GM23338 (cell line): ENCODE measurements around the gene CSTPP1. TPM values are rescaled to one million over a fixed set of nuclear protein-coding genes. Genes with fewer than 3 reads are reported as not detected.

Experiments used
- ATAC-seq: fragments of 200-7000 bp; cut with Tn5 transposase; 3 replicates; pipeline ENCODE4 v1.9.1; 2020
- DNase-seq: peaks from one replicate; pipeline ENCODE4 v3.0.0-alpha.2; 2015; ENCODE audit warnings: low spot score
- H2AFZ ChIP-seq: fragments of 200-600 bp; sonication (generic); 2 replicates; pipeline ENCODE4 v1.8.0; 2016; ENCODE audit warnings: antibody characterized with exemption, mild to moderate bottlenecking, moderate library complexity
- H3F3A ChIP-seq: fragments of 200-600 bp; sonication (generic); replicated peaks from 2 replicates; pipeline ENCODE4 v1.8.0; 2017; ENCODE audit warnings: antibody characterized with exemption, mixed run types, low read depth
- H3K27ac ChIP-seq: fragments of 200-600 bp; sonication (generic); 2 replicates; pipeline ENCODE4 v1.6.1; 2016; ENCODE audit warnings: low read depth
- H3K27me3 ChIP-seq: fragments of 200-600 bp; sonication (generic); 2 replicates; pipeline ENCODE4 v1.8.0; 2016; ENCODE audit warnings: mild to moderate bottlenecking, mixed run types, moderate library complexity; ENCODE audit not compliant: insufficient read depth
- H3K36me3 ChIP-seq: fragments of 200-600 bp; sonication (generic); 2 replicates; pipeline ENCODE4 v1.8.0; 2016; ENCODE audit warnings: mild to moderate bottlenecking; ENCODE audit not compliant: insufficient read depth
- H3K4me1 ChIP-seq: fragments of 200-600 bp; sonication (generic); 2 replicates; pipeline ENCODE4 v1.8.0; 2016; ENCODE audit warnings: mild to moderate bottlenecking, moderate library complexity; ENCODE audit not compliant: insufficient read depth
- H3K4me2 ChIP-seq: fragments of 200-600 bp; sonication (generic); 2 replicates; pipeline ENCODE4 v1.7.1; 2017; ENCODE audit warnings: mixed run types
- H3K4me3 ChIP-seq: fragments of 200-600 bp; sonication (generic); 2 replicates; pipeline ENCODE4 v1.6.1; 2016; ENCODE audit warnings: mixed run types
- H3K79me2 ChIP-seq: fragments of 200-600 bp; sonication (generic); replicated peaks from 2 replicates; pipeline ENCODE4 v1.8.0; 2017; ENCODE audit warnings: mild to moderate bottlenecking; ENCODE audit not compliant: insufficient read depth
- H3K9me2 ChIP-seq: fragments of 200-600 bp; sonication (generic); 2 replicates; pipeline ENCODE4 v1.8.0; 2017; ENCODE audit not compliant: insufficient read depth
- H4K20me1 ChIP-seq: fragments of 200-600 bp; sonication (generic); replicated peaks from 2 replicates; pipeline ENCODE4 v1.8.0; 2017; ENCODE audit warnings: mild to moderate bottlenecking; ENCODE audit not compliant: insufficient read depth
- H3K27ac Mint-ChIP-seq: 2 replicates; pipeline ENCODE4 v1.8.0; 2020; ENCODE audit warnings: inconsistent platforms, mild to moderate bottlenecking, moderate library complexity, mixed read lengths
- H3K27me3 Mint-ChIP-seq: 3 replicates; pipeline ENCODE4 v1.8.0; 2022; ENCODE audit warnings: low read depth, mild to moderate bottlenecking, moderate library complexity, mixed read lengths, inconsistent platforms; ENCODE audit not compliant: insufficient read depth, poor library complexity
- H3K36me3 Mint-ChIP-seq: 3 replicates; pipeline ENCODE4 v1.8.0; 2021; ENCODE audit warnings: low read depth, mild to moderate bottlenecking, inconsistent platforms, moderate library complexity, mixed read lengths
- H3K4me1 Mint-ChIP-seq: 3 replicates; pipeline ENCODE4 v1.8.0; 2020; ENCODE audit warnings: mild to moderate bottlenecking, inconsistent platforms, mixed read lengths
- H3K4me3 Mint-ChIP-seq: 3 replicates; pipeline ENCODE4 v1.8.0; 2021; ENCODE audit warnings: moderate library complexity, mild to moderate bottlenecking, inconsistent platforms, mixed read lengths
- H3K9me3 Mint-ChIP-seq: 3 replicates; pipeline ENCODE4 v1.8.0; 2020; ENCODE audit warnings: moderate library complexity, mild to moderate bottlenecking, inconsistent platforms, mixed read lengths
- CREB1 ChIP-seq: fragments of 250-450 bp; sonication (Bioruptor Pico); IDR thresholded peaks from 2 replicates; pipeline ENCODE4 v1.5.0; 2020; ENCODE audit warnings: low read depth, mild to moderate bottlenecking, moderate library complexity
- CTCF ChIP-seq, 2 experiments: fragments of 200-600 bp in 1 of 2; sonication (generic) in 1 of 2; conservative IDR thresholded peaks; 2 replicates each; pipeline versions ENCODE4 v1.5.1 to v1.6.1; 2016 to 2017; ENCODE audit warnings: antibody characterized with exemption in 2 of 2, low read depth in 2 of 2, mild to moderate bottlenecking in 2 of 2, moderate library complexity in 1 of 2
- EZH2 ChIP-seq: fragments of 200-600 bp; sonication (generic); IDR thresholded peaks from one replicate; pipeline ENCODE4 v1.8.0; 2017; ENCODE audit warnings: antibody characterized with exemption, mild to moderate bottlenecking, low read depth; ENCODE audit not compliant: unreplicated experiment
- EZH2phosphoT487 ChIP-seq: fragments of 200-600 bp; sonication (generic); IDR thresholded peaks from one replicate; pipeline ENCODE4 v1.8.1; 2018; ENCODE audit warnings: antibody characterized with exemption; ENCODE audit not compliant: unreplicated experiment
- NANOG ChIP-seq: IDR thresholded peaks from 2 replicates; pipeline ENCODE4 v1.6.1; 2016; ENCODE audit warnings: antibody characterized with exemption, borderline replicate concordance
- POLR2AphosphoS5 ChIP-seq: IDR thresholded peaks from 2 replicates; pipeline ENCODE4 v1.6.1; 2016; ENCODE audit warnings: antibody characterized with exemption, low read depth
- STAT1 ChIP-seq: IDR thresholded peaks from one replicate; pipeline ENCODE4 v1.6.1; 2016; ENCODE audit warnings: antibody characterized with exemption; ENCODE audit not compliant: unreplicated experiment
- ZNF462 ChIP-seq: fragments of 250-450 bp; sonication (Bioruptor Pico); IDR thresholded peaks from 2 replicates; pipeline ENCODE4 v1.5.0; 2020; ENCODE audit warnings: mild to moderate bottlenecking, moderate library complexity
- polyA plus RNA-seq: library from polyadenylated mRNA; unstranded; fragments of >200 nt; fragmentation: Nextera tagmentation; extraction: Ambion mirVana; gene quantifications from 2 replicates; pipeline ENCODE4 v1.2.1, GENCODE V29; 2016
- total RNA-seq: library from RNA; depleted of rRNA; stranded (reverse); fragments of >200 nt; shearing (Covaris generic); gene quantifications from 2 replicates; pipeline ENCODE4 v1.2.3, GENCODE V29; 2014

Gene CSTPP1
- total and polyA plus RNA-seq, 2 experiments from 2014 or later, result 23.5 to 42.6 TPM

- no peak for TF ChIP-seq ZNF462 (CRISPR knock-in tag)
- no peak for TF ChIP-seq STAT1
- no peak for TF ChIP-seq CREB1 (CRISPR knock-in tag)
Measured at GRCh38 chr11:47137476-47137875, 200.9 kb downstream of the CSTPP1 start (continued).

GRCh38 chr11:47139878-47140277 lies 203.3 kb downstream of the CSTPP1 start:
- Histone ChIP-seq H3F3A (no peaks in the 10 kb centered on the region), H3K79me2 (no peaks in the 10 kb centered on the region), H3K27ac (no peak overlapping the region), H2AFZ (no peak overlapping the region), H3K36me3 (no peaks in the 10 kb centered on the region), H3K9me2 (no peaks in the 10 kb centered on the region), H3K4me3 (no peak overlapping the region), H3K27me3 (no peaks in the 10 kb centered on the region), H4K20me1 (no peaks in the 10 kb centered on the region), H3K4me2 (no peak overlapping the region), H3K4me1 (no peaks in the 10 kb centered on the region)
- no peak for ATAC-seq
- H3K27ac Mint-ChIP-seq, result no peak overlapping the region
- DNase-seq, result no peak
- H3K9me3 Mint-ChIP-seq, result no peaks in the 10 kb centered on the region
- H3K36me3 Mint-ChIP-seq, result no peaks in the 10 kb centered on the region; the same call in 2 of the 3 replicates
- H3K27me3 Mint-ChIP-seq, result no peaks in the 10 kb centered on the region
- H3K4me3 Mint-ChIP-seq, result no peak overlapping the region
- H3K4me1 Mint-ChIP-seq, result peaks cover 5% of the 10 kb centered on the region; the same call in 2 of the 3 replicates
- no peak for TF ChIP-seq STAT1
- TF ChIP-seq NANOG, result no peak
- TF ChIP-seq EZH2phosphoT487, result no peak
- no peak for TF ChIP-seq CREB1 (CRISPR knock-in tag)
- TF ChIP-seq POLR2AphosphoS5, result no peak
- no peak for TF ChIP-seq EZH2
- TF ChIP-seq CTCF (conservative IDR thresholded peaks at IDR 0.05; ENCODE audit: low read depth in 2 of 2), result no peak
- no peak for TF ChIP-seq ZNF462 (CRISPR knock-in tag)
